Subcutaneous abdominal adipose tissue (tissue), 5 donors: ENCODE measurements around the gene TMEM51.

Source experiments
- H3K27ac ChIP-seq: one replicate; pipeline ENCODE4 v1.7.0; 2013; ENCODE audit warnings: low read depth, mild to moderate bottlenecking, inconsistent platforms, low read length, moderate library complexity
- H3K27me3 ChIP-seq, 5 donors: one replicate each; pipeline ENCODE4 v1.7.0; 2013; ENCODE audit warnings: low read length in 5 of 5, inconsistent platforms in 1 of 5; ENCODE audit not compliant: control insufficient read depth in 5 of 5, insufficient read depth in 4 of 5
- H3K36me3 ChIP-seq, 5 donors: one replicate each; pipeline ENCODE4 v1.7.0; 2013; ENCODE audit warnings: low read length in 5 of 5; ENCODE audit not compliant: control insufficient read depth in 5 of 5, insufficient read depth in 5 of 5
- H3K4me1 ChIP-seq, 5 donors: one replicate each; pipeline ENCODE4 v1.7.0; 2013; ENCODE audit warnings: low read length in 5 of 5, mild to moderate bottlenecking in 3 of 5, moderate library complexity in 1 of 5; ENCODE audit not compliant: control insufficient read depth in 5 of 5, insufficient read depth in 5 of 5
- H3K4me3 ChIP-seq, 5 donors: one replicate each; pipeline ENCODE4 v1.7.0; 2013; ENCODE audit warnings: low read length in 5 of 5, low read depth in 1 of 5
- H3K9ac ChIP-seq, 5 donors: one replicate each; pipeline ENCODE4 v1.7.0; 2013; ENCODE audit warnings: low read length in 5 of 5, mild to moderate bottlenecking in 4 of 5, moderate library complexity in 3 of 5
- H3K9me3 ChIP-seq, 5 donors: one replicate each; pipeline ENCODE4 v1.7.0; 2013; ENCODE audit warnings: low read length in 5 of 5; ENCODE audit not compliant: control insufficient read depth in 5 of 5
- donor health status: healthy.
- donor health status: healthy.
- donor health status: healthy.
- donor health status: healthy.
- donor health status: healthy.

Gene TMEM51

GRCh38 chr1:15151871-15152270 is 1.7 kb upstream of the TMEM51 start:
- Histone ChIP-seq H3K9ac (no peak overlapping the region), H3K4me1 (peaks cover 0 to 50% (median 31%) of the 10 kb centered on the region in 5 donors), H3K4me3 (no peak overlapping the region)

GRCh38 chr1:15152318-15153183 is 996 bp upstream of the TMEM51 start:
- Histone ChIP-seq H3K9ac (peak overlapping the region in 4 of 5 donors; percentile 27 to 59 (median 56)), H3K9me3 (no peaks in the 10 kb centered on the region), H3K4me3 (peak overlapping the region; percentile 45 to 74 (median 64)), H3K36me3 (no peaks in the 10 kb centered on the region), H3K27ac (peak overlapping the region; percentile 23), H3K4me1 (peaks cover 0 to 48% (median 31%) of the 10 kb centered on the region in 5 donors), H3K27me3 (peaks cover 0 to 30% (median 12%) of the 10 kb centered on the region in 5 donors)

More at GRCh38 chr1:15151871-15152270, 1.7 kb upstream of the TMEM51 start:
- Histone ChIP-seq H3K9me3 (no peaks in the 10 kb centered on the region), H3K36me3 (no peaks in the 10 kb centered on the region), H3K27ac (no peak overlapping the region), H3K27me3 (peaks cover 0 to 30% (median 12%) of the 10 kb centered on the region in 5 donors)

GRCh38 chr1:15153842-15154479 is 414 bp downstream of the TMEM51 start:
- H3K9me3 ChIP-seq = no peaks in the 10 kb centered on the region
- H3K27ac ChIP-seq = no peak overlapping the region
- H3K9ac ChIP-seq = peak overlapping the region in 2 of 5 donors; percentile 20 to 32
- peaks cover 0 to 24% (median 12%) of the 10 kb centered on the region in 5 donors for H3K27me3 ChIP-seq
- H3K4me3 ChIP-seq = peak overlapping the region; percentile 61 to 74 (median 64)
- H3K4me1 ChIP-seq = peaks cover 0 to 55% (median 31%) of the 10 kb centered on the region in 5 donors
- H3K36me3 ChIP-seq = no peaks in the 10 kb centered on the region

- peak overlapping the region; percentile 61 to 74 (median 64) for H3K4me3 ChIP-seq
- no peak overlapping the region for H3K27ac ChIP-seq
- H3K9ac ChIP-seq = no peak overlapping the region
- peaks cover 0 to 61% (median 31%) of the 10 kb centered on the region in 5 donors for H3K4me1 ChIP-seq
- no peaks in the 10 kb centered on the region for H3K36me3 ChIP-seq
- H3K27me3 ChIP-seq = peaks cover 0 to 24% (median 12%) of the 10 kb centered on the region in 5 donors
- H3K9me3 ChIP-seq = no peaks in the 10 kb centered on the region
These were observed 1.0 kb downstream of the TMEM51 start for GRCh38 chr1:15154480-15155036.

GRCh38 chr1:15155191-15155590 is 1.6 kb downstream of the TMEM51 start:
- peaks cover 0 to 61% (median 31%) of the 10 kb centered on the region in 5 donors for H3K4me1 ChIP-seq
- no peak overlapping the region for H3K27ac ChIP-seq
- peaks cover 0 to 20% (median 12%) of the 10 kb centered on the region in 5 donors for H3K27me3 ChIP-seq
- no peak overlapping the region for H3K9ac ChIP-seq
- H3K9me3 ChIP-seq = no peaks in the 10 kb centered on the region
- peak overlapping the region in 1 of 5 donors; percentile 74 for H3K4me3 ChIP-seq
- no peaks in the 10 kb centered on the region for H3K36me3 ChIP-seq

GRCh38 chr1:15155888-15156741 is 2.6 kb downstream of the TMEM51 start:
- H3K27ac ChIP-seq = no peak overlapping the region
- peak overlapping the region in 1 of 5 donors; percentile 3 for H3K4me3 ChIP-seq
- peaks cover 0 to 64% (median 31%) of the 10 kb centered on the region in 5 donors for H3K4me1 ChIP-seq
- H3K9me3 ChIP-seq = no peaks in the 10 kb centered on the region
- no peak overlapping the region for H3K9ac ChIP-seq
- H3K27me3 ChIP-seq = peaks cover 0 to 18% (median 9%) of the 10 kb centered on the region in 5 donors
- H3K36me3 ChIP-seq = no peaks in the 10 kb centered on the region

- Histone ChIP-seq H3K9me3 (no peaks in the 10 kb centered on the region), H3K4me1 (peaks cover 0 to 64% (median 31%) of the 10 kb centered on the region in 5 donors), H3K9ac (no peak overlapping the region), H3K27me3 (peaks cover 0 to 15% (median 4%) of the 10 kb centered on the region in 5 donors), H3K4me3 (no peak overlapping the region), H3K36me3 (no peaks in the 10 kb centered on the region), H3K27ac (no peak overlapping the region)
These were observed 3.3 kb downstream of the TMEM51 start for GRCh38 chr1:15156807-15157380.

GRCh38 chr1:15157524-15158399 is 4.2 kb downstream of the TMEM51 start:
- Histone ChIP-seq H3K27me3 (peaks cover 0 to 12% (median 0%) of the 10 kb centered on the region in 5 donors), H3K9ac (no peak overlapping the region), H3K36me3 (no peaks in the 10 kb centered on the region), H3K4me3 (no peak overlapping the region), H3K27ac (no peak overlapping the region), H3K4me1 (peaks cover 0 to 57% (median 23%) of the 10 kb centered on the region in 5 donors), H3K9me3 (no peaks in the 10 kb centered on the region)
